Motor neuron (in vitro differentiated cells): ENCODE results near the gene AMPD3. TPM values are rescaled to one million over a fixed set of nuclear protein-coding genes. Genes with fewer than 3 reads are reported as not detected.

Experiments used
- ATAC-seq, 8 experiments: fragments of 200-7000 bp; cut with Tn5 transposase; replicated peaks in 6 of 8; 2 replicates each; pipeline ENCODE4 v1.8.0; 2021; ENCODE audit warnings: mild to moderate bottlenecking in 8 of 8, moderate library complexity in 8 of 8
- H3K27ac ChIP-seq, 2 donors: fragments of 250-450 bp; sonication (Bioruptor Pico); 2 replicates each; pipeline ENCODE4 v1.9.0; 2021; ENCODE audit warnings: antibody characterized with exemption in 2 of 2, mild to moderate bottlenecking in 2 of 2, moderate library complexity in 1 of 2
- H3K4me1 ChIP-seq, 2 donors: fragments of 250-450 bp; sonication (Bioruptor Pico); replicated peaks in 1 of 2; 2 replicates each; pipeline ENCODE4 v1.6.1; 2021; ENCODE audit warnings: antibody characterized with exemption in 2 of 2, mild to moderate bottlenecking in 2 of 2, moderate library complexity in 1 of 2
- H3K4me3 ChIP-seq, 5 donors: fragments of 250-450 bp; sonication (Bioruptor Pico); 2 replicates each; pipeline ENCODE4 v1.9.0; 2021; ENCODE audit warnings: antibody characterized with exemption in 5 of 5, mild to moderate bottlenecking in 5 of 5, moderate library complexity in 4 of 5
- WGBS, 10 experiments: fragments of 450-650 bp; shearing (Covaris generic); methylation state at CpG; one replicate each; pipeline ENCODE4 v1.0.0; 2022; 5-methylcytosine and 5-hydroxymethylcytosine counted together
- in situ Hi-C, 9 experiments: fragments of 400-800 bp; cut with MboI; loops; one replicate each; pipeline ENCODE4 v1.15.0; 2021; ENCODE audit warnings: low sequenced_read_pairs in 9 of 9, low pct_unique_long_range_greater_than_20kb in 2 of 9; ENCODE audit not compliant: unreplicated experiment in 9 of 9
- total RNA-seq, 8 experiments: library from RNA; unstranded; fragments of 300-600 nt; gene quantifications; 2 replicates each; pipeline versions ENCODE4 v1.2.3 to v1.2.4, GENCODE V29; 2022

AMPD3 gene
- total RNA-seq, 8 experiments from 2014 or later = 0.46 to 13.5 (median 2.4) TPM

- no peak overlapping the region for H3K27ac ChIP-seq
- no peak overlapping the region for H3K4me3 ChIP-seq
- 5 to 100% (median 79%) methylated on average over 1 to 12 of the region's 16 CpGs; no CpG with 5 or more reads in 1 of the 10 experiments for WGBS, 10 experiments
- ATAC-seq = no peak
- in situ Hi-C loops = no loop called here
- no peaks in the 10 kb centered on the region for H3K4me1 ChIP-seq
Measured at GRCh38 chr11:10478574-10479550, 23.8 kb downstream of the AMPD3 start.

- H3K27ac ChIP-seq = no peak overlapping the region
- in situ Hi-C loops = no loop called here
- no peak overlapping the region for H3K4me3 ChIP-seq
- H3K4me1 ChIP-seq = no peaks in the 10 kb centered on the region
- 40 to 100% (median 80%) methylated on average over 1 to 3 of the region's 6 CpGs; no CpG with 5 or more reads in 1 of the 10 experiments for WGBS, 10 experiments
- ATAC-seq = no peak
Measured at GRCh38 chr11:10480026-10480425, 25.0 kb downstream of the AMPD3 start.

GRCh38 chr11:10480760-10481159 is 25.7 kb downstream of the AMPD3 start:
- WGBS, 10 experiments = 33 to 100% (median 89%) methylated on average over 1 to 2 of the region's 2 CpGs; no CpG with 5 or more reads in 3 of the 10 experiments
- ATAC-seq = no peak
- no peak overlapping the region for H3K27ac ChIP-seq
- no peaks in the 10 kb centered on the region for H3K4me1 ChIP-seq
- in situ Hi-C loops = no loop called here
- no peak overlapping the region for H3K4me3 ChIP-seq

GRCh38 chr11:10481560-10482349 is 26.7 kb downstream of the AMPD3 start:
- Histone ChIP-seq H3K27ac (no peak overlapping the region), H3K4me3 (no peak overlapping the region), H3K4me1 (no peaks in the 10 kb centered on the region)
- peak in 2 of 8 experiments; percentile 16 to 43 for ATAC-seq
- WGBS, 10 experiments = 20 to 100% (median 95%) methylated on average over 1 to 6 of the region's 16 CpGs; no CpG with 5 or more reads in 3 of the 10 experiments
- in situ Hi-C loops = no loop called here

- H3K4me3 ChIP-seq = no peak overlapping the region
- in situ Hi-C loops = no loop called here
- ATAC-seq = no peak
- H3K4me1 ChIP-seq = no peaks in the 10 kb centered on the region
- no peak overlapping the region for H3K27ac ChIP-seq
- 33 to 100% methylated on average over 1 of the region's 1 CpG; no CpG with 5 or more reads in 8 of the 10 experiments for WGBS, 10 experiments
Measured at GRCh38 chr11:10483174-10483573, 28.1 kb downstream of the AMPD3 start.

GRCh38 chr11:10483584-10483983 is 28.5 kb downstream of the AMPD3 start:
- Histone ChIP-seq H3K4me3 (no peak overlapping the region), H3K4me1 (no peaks in the 10 kb centered on the region), H3K27ac (no peak overlapping the region)
- 75 to 100% methylated on average over 1 to 2 of the region's 3 CpGs; no CpG with 5 or more reads in 8 of the 10 experiments for WGBS, 10 experiments
- ATAC-seq = no peak
- in situ Hi-C loops = no loop called here

GRCh38 chr11:10484461-10485180 is 29.6 kb downstream of the AMPD3 start:
- in situ Hi-C loops = no loop called here
- Histone ChIP-seq H3K4me3 (no peak overlapping the region), H3K4me1 (no peaks in the 10 kb centered on the region), H3K27ac (no peak overlapping the region)
- 73 to 100% (median 86%) methylated on average over 1 to 8 of the region's 16 CpGs; no CpG with 5 or more reads in 2 of the 10 experiments for WGBS, 10 experiments
- ATAC-seq = no peak

GRCh38 chr11:10485646-10486045 is 30.6 kb downstream of the AMPD3 start:
- in situ Hi-C loops = no loop called here
- no peak for ATAC-seq
- Histone ChIP-seq H3K27ac (no peak overlapping the region), H3K4me1 (peaks cover 0 to 2% of the 10 kb centered on the region in 2 donors), H3K4me3 (no peak overlapping the region)
- 20% methylated on average over 1 of the region's 2 CpGs; no CpG with 5 or more reads in 9 of the 10 experiments for WGBS, 10 experiments

GRCh38 chr11:10486161-10486840 is 31.2 kb downstream of the AMPD3 start:
- Histone ChIP-seq H3K4me1 (peaks cover 4 to 5% of the 10 kb centered on the region in 2 donors), H3K4me3 (no peak overlapping the region), H3K27ac (no peak overlapping the region)
- in situ Hi-C loops = no loop called here
- WGBS, 10 experiments = 80 to 100% (median 88%) methylated on average over 1 to 6 of the region's 10 CpGs; no CpG with 5 or more reads in 4 of the 10 experiments
- no peak for ATAC-seq

GRCh38 chr11:10487002-10487647 is 32.1 kb downstream of the AMPD3 start:
- no peak overlapping the region for H3K27ac ChIP-seq
- in situ Hi-C loops = no loop called here
- ATAC-seq = no peak
- H3K4me1 ChIP-seq = peaks cover 4 to 5% of the 10 kb centered on the region in 2 donors
- no peak overlapping the region for H3K4me3 ChIP-seq
- WGBS, 10 experiments = 86 to 100% (median 90%) methylated on average over 2 to 7 of the region's 16 CpGs; no CpG with 5 or more reads in 3 of the 10 experiments

- 60 to 94% (median 87%) methylated on average over 1 to 9 of the region's 13 CpGs for WGBS, 10 experiments
- ATAC-seq = no peak
- Histone ChIP-seq H3K4me1 (peaks cover 4 to 5% of the 10 kb centered on the region in 2 donors), H3K27ac (no peak overlapping the region), H3K4me3 (no peak overlapping the region)
- in situ Hi-C loops = no loop called here
Measured at GRCh38 chr11:10488121-10488933, 33.3 kb downstream of the AMPD3 start.
